Measurements from ENCODE around the gene TMEM253.

Gene TMEM253

DNA sequence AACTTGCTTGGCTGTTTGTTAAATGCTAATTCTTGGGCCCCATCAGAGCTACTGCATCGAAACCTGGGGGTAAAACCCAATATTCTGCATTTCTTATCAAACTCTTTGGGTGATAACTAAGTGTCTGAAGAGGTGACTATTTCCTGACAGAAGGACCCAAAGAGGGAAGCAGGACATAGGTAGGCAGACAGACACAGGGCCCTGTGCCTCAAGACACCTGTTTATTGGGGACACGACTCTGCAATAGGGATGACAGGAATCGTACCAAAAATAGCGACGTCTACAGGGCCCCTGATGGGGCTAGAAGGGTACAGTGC lies 11.0 kb upstream of the TMEM253 start:
- DNase-seq (ENCODE audit: low read depth in 2 of 2, low spot score in 1 of 2): no peak

DNA sequence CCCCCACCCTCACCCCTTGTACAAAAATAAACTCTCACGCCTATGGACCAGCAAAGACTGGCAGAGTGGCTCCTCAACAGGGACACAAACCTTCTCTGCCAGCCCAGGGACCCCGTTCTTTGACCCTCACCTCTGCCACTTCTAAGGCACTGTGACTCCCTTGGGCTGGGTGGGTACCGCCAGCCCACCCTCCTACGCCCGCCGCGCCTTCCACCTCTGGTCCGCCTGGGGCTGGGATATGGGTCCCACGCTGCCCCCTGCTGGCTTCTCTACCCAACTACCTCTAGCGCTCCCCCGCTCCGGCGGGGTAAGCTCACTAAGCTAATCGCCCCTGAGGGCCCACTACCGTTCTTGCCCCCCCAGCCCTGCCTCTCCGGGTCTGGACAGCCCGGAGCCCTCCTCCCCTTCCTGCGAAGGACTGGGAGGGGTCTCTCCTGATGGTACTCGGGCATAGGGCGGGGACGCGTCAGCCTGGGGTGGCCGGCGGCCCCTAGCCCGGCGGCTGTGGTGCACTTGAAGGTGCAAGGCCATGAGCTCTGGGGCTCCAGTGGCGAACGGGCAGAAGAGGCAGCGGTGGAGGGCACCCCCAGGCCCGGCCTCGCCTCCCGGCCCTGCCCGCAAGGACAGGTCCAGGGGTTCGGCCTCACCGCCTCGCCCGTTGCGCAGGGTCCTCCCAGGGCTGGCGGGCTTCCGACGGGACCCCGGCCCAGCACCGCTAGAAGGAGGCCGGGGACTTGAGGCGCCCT lies 10.5 kb upstream of the TMEM253 start:
- DNase-seq (ENCODE audit: low read depth in 2 of 2, low spot score in 1 of 2): no peak

DNA sequence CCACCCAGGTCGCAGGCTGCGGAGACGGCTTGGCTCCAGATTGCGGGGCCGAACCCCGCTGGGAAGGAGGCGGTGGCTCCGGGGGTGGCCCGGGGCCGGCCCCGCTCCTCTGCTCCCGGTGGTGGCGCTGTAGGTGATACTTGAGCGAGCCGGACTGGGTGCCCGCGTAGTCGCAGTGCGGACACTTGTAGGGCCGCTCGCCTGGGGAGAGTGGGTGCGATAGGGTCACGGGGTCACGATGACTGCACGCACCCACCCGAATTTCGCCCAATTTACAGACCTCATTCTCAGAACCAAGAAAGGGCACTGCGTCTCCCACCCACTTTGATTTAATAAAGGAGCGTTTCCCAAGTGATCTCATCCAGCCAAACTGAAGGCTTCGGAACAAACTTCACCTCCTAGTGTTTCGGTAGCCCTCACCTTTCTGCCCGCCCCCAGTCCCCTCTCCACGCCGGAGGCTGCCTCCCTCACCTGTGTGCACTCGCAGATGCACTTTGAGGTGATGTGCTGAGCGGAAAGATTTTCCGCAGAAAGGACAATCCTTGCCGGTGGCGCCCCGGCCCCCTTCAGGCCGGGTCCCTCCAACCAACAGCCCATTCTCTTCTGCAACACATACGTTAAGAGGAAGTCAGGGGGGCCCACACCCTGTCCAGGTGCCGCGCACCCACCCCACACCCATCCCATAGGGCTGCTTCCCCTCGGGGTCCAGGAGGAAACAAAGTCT lies 9.8 kb upstream of the TMEM253 start:
- DNase-seq (ENCODE audit: low read depth in 2 of 2, low spot score in 1 of 2): no peak

DNA sequence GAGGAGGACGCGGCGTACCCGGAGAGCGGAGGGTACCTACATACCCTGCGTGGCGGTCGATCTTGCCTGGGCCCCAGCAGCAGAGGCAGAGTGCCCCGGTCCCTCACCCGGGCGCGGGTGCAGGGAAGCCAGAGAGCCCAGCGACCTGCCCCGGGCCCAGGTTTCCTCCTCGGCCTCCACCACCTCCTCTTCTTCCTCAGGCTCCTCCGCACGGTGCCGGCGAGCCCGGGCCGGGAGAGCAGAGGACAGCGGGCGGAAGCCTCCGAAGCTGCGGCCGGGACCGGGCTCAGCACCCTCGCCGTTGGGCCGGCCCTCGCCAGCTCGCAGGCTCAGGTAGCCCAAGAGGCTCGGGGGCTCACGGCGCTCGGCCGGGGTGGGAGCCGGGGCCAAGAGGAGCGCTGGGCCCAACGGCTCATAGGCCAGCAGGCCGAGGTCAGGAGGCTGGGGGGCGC lies 9.0 kb upstream of the TMEM253 start:
- no peak for DNase-seq (ENCODE audit: low read depth in 2 of 2, low spot score in 1 of 2)

DNA sequence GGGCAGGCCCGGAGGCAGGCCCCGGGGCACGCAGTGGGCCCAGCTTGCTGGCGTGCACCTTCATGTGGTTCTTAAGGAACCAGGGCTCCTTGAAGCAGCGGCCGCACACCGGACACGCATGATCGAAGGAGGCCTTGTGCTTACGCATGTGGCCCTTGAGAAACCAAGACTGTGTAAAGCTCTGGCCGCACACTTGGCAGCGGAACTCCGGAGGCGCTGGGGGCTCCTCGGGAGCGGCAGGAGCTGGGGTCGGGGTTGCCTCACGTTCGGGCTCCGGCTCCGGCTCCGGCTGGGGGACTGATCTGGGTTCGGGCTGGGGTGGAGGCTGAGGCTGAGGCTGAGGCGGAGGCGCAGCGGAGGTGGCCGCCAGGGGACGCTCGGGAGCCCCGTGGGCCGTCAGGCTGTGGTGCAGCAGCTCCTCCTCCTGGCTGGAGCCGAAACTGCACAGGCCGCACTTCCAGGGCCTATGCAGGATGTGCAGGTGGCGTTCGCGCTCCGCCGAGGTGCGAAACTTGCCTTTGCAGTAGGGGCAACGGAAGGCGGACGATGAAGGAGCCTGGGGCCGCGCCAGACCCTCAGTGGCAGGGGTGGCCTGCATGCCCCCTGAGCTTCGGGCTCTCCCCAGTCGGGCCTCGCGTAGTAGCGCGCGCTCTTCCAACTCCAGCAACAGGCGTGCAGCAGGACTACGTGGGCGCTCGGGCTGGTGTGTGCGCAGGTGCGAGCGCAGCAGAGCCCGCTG lies 8.4 kb upstream of the TMEM253 start:
- peak; percentile 83 to 85 for DNase-seq (ENCODE audit: low read depth in 2 of 2, low spot score in 1 of 2)

DNA sequence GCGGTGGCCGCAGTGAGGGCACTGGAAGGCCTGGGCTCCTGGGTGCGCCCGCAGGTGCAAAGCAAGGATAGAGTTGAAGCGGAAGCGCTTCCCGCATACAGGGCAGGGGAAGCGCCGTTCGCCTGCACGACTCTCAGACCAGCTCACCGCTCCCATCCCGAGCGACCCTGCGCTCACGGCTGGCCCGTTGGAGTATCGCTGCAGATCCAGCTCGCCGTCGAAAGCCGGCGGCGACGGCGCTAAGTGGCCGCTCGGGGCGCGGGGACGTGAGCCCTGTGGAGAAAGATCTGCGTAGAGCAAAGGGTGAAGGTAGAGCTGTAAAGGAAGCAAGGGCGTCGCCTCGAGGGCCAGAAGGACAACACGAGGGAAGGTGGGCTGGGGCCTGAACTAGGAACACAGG lies 7.8 kb upstream of the TMEM253 start:
- no peak for DNase-seq (ENCODE audit: low read depth in 2 of 2, low spot score in 1 of 2)

DNA sequence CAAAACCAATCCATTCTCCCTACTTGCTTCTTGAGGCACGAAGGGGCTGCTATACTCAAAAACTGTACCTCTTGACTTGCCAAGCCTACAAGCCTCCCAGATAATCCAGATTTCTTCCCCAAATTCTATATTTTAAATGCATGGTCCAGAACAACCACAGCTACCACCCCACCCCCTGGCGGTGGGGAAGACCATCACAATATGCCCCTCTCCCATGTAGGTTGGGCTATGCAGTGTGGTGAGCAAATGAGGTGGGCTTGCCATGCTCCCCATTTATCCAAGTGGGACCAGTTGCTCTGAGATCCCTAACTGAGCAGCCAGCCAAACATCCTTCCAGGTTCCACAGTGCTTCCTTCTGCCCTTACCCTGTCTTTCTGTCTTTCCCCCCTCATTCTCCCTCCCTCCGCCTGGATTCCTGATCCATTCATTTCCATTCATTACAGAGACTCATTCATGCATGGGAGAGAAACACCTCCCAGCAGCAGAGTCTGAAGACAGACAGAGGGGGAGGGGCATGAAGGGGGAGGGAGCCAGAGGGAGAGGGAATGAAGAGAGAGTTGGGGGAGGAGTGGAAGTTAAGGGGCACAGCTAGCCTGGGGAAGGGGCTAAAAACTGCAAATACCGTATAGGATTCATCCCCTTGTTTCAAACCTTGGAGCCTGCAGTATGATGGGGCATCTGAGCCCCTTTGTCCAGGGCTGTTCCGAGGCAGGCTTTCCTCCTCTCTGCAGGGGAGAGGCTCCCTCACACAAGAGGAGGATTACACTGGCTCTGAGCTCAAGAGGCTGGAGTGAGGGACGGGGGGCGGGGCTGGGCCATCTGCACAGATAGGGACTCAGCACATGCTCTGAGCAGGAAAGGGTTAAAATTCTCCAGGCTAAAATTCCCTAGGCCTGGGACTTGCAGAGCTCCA lies 6.8 kb upstream of the TMEM253 start:
- DNase-seq (ENCODE audit: low read depth in 2 of 2, low spot score in 1 of 2): no peak

DNA sequence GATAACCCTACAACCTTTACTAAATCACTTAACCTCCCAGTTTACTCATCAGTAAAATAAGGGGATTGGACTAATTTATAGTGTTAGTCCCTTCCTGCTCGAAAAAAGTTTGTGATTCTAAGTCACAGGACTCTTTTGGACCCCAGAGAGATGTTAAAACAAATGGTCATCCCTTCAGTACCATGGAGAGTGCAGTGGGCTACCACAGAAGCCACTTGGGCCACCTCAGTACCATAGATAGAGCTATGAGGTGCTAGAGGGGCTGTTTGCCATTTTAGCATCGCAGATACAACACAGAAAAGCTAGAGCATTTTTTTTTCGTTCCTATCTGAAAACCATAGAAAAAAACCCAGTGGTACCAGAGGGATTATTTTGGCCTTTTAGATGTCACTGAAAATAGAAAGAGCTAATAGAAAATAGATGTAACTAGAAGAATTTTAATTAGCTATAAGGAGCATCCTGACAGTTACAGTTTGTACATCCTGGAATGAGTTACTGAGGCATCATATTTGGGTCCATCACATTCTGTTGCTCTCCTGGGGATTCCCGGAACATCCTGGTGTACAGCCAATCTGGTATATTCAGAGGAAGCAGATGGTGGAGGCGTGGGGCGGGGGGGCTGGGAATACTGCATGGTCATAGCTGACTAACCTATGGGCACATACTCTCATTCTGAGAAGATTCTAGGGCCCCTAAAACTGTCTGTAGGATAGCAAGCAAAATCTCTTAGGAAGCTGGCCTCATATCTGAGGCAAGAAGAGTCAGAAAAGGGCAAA lies 5.2 kb upstream of the TMEM253 start:
- no peak for DNase-seq (ENCODE audit: low read depth in 2 of 2, low spot score in 1 of 2)

DNA sequence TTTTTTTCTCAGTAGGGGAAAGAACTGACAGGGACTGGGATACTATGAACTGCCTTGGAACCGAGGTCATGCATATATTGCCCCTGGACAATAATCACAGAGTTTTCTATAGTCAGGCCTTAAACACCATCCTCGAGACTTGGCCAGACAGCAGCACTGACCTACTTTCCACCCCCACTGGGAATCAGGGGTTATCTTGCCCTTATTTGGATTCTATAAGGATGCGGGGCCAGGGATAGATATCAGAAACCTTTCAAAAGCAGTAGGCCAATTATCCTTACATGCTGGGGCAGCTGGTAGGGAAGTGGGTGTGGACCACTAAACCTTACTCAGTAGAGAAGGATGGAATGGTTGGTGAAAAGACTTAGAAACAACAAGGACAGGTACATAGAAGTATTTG lies 4.4 kb upstream of the TMEM253 start:
- DNase-seq (ENCODE audit: low read depth in 2 of 2, low spot score in 1 of 2): no peak

DNA sequence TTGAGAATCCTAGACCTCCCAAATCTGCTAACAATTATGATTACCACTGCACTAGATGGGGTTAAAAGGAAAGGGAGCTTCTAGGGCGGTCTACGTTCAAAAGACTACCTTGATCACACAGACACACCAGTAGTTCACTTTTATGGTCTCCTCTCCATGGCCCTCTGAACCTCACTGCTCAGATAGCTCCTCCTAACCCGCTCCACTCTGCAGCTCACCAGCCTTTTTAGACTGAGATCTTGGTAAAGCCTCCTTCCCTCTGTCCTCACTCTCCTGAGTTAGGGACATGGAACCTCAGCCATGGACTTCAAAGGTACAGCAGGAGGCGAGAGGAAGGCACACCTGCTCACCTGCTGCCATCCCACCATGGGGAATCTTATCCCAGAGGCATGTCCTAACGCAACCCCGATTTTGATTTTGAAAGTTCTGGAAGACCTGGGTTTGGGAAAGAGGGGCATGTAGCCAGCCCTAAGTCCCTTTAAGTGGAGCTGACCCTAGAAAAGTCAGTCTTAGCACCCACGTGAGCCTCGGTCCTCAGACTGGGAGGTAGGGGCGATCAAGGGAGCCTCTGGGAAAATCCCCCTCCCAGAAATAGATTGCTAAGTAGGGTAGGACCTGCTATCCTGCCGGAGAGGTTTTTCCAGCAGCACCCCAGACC lies 3.8 kb upstream of the TMEM253 start:
- no peak for DNase-seq (ENCODE audit: low read depth in 2 of 2, low spot score in 1 of 2)

DNA sequence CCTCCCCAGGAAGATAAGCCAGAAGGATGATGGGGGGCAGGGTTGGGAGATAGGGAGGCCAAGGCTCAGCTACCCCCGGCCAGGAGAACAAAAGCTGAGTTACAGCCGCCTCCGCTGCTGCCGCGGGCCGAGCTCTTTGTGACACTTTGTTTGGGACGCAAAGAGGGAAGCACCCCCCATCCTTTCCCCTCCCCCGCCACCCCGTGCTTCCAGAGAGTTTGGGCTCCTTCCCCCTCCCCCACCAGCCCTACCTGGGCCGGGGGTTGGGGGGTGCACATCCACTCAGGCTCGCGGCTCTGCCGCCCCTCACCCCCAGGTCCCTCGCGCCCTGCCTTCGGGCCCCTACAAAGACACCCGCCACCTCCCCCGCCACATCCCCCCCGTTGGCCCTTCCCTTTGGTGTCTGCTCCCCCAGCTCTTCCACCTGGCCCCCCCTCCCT lies 3.2 kb upstream of the TMEM253 start:
- no peak for DNase-seq (ENCODE audit: low read depth in 2 of 2, low spot score in 1 of 2)

DNA sequence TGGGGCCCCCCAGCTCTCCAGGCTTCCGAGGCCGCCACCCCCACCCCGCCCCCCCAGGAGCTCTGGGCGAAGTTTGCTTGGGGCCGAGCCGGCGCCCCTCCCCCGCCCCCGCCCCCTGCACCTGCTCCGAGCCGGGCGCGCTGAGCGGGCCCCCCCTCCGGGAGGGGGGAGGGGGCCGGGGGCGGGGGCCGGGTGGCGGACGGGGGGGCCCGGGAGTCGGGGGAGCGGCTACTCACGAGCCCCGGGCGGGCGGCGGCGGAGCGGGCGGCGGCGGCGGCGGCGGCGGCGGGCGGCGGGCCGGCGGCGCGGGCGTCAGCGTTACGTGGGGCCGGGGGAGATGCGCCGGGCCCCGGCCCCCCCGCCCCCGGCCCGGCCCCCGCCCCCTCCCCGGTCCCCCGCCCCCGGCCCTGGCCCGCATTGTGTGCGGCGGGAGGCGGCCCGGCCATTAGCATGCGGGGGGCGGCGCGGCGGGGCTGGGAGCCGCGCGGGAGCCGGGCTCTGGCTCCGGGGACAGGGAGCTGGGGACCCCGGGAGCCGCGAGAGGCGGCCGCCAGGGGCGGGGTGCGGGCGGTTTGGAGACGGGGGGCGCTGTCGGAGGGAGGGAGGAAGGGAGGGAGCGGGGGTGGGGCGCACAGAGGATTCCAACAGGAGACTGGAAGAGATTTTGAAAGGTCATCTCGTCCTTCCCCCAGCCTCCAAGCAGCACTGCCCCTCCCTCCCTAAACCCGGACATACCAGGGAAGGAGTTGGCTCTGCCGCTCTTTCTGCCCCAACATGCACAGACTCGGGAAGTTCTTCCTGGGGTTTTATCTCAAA lies 2.6 kb upstream of the TMEM253 start, which contains the start of gene ZNF219:
TSS of gene ZNF219 (minus strand) at position 580 of the 816 bp plus-strand sequence. CDS start 5,064 bp downstream, outside the sequence.
- DNase-seq (ENCODE audit: low read depth in 2 of 2, low spot score in 1 of 2): no peak

DNA sequence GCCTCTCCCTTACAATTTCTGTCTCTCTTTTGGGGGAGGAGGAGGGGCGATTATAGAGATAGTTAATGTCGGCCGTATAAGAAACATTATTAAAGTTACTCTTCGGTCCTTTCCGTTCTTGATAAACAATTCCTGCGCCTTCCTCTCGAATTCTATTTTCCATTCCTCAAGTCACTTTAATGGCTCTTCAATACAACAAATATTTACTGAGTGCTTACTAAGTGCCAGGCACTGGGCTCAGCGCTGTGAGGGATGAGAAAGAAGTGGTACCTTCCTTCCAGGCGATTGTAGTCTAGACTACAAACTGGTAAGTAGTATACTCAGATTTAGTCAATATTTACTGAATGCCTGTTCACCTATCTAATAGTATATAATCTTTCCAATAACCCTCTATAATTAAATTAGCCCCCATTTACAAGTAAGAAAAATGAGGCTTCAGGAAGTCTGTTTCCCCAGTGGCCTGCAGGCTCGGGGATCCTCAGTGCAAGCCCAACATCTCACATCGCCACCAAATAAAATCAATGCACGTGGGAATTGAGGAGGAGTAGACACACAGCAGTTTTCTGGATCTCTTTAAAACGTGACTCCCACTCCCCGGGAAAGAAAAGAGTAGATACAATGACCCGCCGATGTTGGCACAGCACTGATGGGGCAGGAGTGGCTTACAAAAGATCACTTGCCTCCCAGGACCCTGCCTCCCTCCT lies 1.8 kb upstream of the TMEM253 start:
- DNase-seq (ENCODE audit: low read depth in 2 of 2, low spot score in 1 of 2): no peak

DNA sequence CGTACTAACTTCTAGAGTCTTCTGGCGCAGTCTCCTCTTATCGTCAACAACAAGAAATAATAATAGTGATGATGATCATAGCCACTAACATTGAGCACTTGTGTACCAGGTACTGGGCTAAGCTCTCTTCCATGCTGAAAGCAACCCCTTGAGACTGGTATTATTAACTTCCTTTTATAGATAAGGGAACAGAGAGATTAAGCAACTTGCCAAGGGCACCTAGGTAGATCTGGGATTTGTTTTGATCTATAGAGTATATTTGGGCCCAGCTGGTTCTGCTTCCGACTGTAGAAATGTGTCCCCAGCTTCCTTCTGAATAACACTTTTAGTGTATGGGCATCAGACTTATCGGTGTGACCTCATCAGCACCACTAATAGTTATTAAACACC lies 1.3 kb upstream of the TMEM253 start:
- DNase-seq (ENCODE audit: low read depth in 2 of 2, low spot score in 1 of 2): no peak

DNA sequence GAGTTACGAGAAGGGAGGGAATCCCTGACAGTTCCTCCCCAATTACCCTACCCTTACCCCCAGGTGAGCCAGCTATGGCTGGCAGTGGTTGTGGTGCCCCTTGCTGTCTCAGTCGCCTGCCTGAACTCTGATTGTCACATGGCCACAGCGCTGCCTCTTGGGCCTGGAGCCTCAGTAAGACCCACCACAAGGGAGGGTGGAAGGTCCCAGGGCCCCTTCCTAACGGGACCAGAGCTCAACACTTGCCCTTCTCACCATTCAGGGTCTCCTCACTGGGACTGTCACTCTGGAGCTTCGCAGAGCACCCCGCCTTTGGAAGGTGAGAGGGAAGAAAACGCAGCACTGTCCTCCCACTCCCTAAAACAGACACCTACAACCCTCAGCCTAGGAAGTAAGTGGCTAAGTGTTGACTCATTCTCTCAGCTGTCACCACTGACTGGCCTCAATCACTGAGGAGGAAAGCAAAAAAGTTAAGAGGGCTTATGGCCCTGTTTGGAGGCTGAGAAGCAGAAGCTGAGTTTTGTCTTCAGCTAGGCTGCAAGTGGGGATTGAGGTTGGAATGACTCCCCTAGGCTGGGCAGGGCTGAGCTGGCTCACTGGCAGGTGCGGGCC lies 1.0 kb downstream of the TMEM253 start:
- no peak for DNase-seq (ENCODE audit: low read depth in 2 of 2, low spot score in 1 of 2)

DNA sequence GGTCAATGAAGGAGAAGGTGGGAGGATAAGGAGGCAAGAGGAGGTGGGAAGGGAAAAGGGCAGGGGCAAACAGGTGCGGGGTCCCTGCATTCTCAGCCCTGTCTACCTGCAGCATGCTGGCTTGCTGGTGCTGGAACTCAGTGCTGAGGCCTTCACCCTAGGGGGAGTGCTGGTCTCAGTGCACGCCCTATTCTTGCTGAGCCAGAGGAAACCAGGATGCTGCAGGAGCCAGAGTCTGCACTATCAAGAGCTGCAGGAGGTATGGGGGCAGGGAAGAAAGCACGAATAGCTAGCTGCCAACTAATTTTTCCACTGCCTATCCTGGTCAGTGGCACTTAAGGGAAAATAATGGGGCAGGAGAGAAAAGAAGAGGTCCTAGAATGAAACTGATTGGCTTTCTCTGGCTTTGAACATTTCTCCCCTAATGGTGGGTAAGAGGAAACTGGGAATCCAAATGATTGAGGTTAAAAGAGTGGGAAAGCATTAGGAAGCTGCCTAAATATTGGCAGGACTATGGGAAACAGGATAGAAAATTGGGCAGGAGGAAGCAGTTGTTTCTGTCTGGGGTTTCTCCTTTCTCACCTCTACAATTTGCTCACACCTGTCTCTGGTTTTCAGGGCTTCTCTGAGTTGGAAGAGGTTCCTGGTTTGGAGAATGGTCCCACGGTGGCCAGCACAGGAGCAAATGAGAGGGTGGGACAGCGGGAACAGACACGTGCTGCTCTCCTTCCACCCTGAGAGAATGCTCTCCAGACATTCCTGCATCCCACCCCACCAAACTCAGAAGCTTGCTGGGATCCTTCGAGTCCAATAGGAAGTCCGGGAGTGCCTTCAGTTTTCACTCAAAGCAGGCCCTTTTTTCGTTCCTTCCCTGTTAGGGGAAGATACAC lies 1.9 kb downstream of the TMEM253 start:
- DNase-seq (ENCODE audit: low read depth in 2 of 2, low spot score in 1 of 2): no peak

DNA sequence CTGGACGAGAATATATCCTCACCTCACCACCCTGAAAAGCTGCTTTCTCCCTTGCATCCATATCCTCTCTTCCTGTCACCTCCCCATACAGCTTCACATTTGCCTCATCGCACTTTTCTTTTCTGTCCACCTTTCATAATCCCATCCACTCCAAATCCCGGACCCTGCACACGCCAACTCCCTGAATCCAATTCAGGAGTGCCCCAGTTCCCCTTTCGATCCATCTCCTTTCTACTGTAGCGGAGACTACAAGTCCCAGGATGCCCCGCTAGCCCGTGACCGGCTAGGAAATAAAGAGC lies 2.5 kb downstream of the TMEM253 start:
- DNase-seq (ENCODE audit: low read depth in 2 of 2, low spot score in 1 of 2): no peak

Data from stimulated activated CD8-positive, alpha-beta memory T cell treated with anti-CD3 and anti-CD28 coated beads, Interleukin-4, amount 100 ng/mL, for 1 hour (primary cell).